B cell (primary cell): Measurements from ENCODE around the gene OR1N2.

Experiments used
- EZH2 ChIP-seq: IDR thresholded peaks from 2 replicates; pipeline ENCODE4 v1.6.1; 2012; ENCODE audit warnings: borderline replicate concordance, low read depth, mild to moderate bottlenecking, moderate library complexity, low read length; ENCODE audit not compliant: insufficient read depth, poor library complexity, severe bottlenecking
- TF ChIP-seq, protein P1 (sequence below): fragments of 200-600 bp; IDR thresholded peaks from one replicate; pipeline ENCODE4 v1.8.0; 2022; ENCODE audit warnings: antibody characterized with exemption, mild to moderate bottlenecking

DNA sequence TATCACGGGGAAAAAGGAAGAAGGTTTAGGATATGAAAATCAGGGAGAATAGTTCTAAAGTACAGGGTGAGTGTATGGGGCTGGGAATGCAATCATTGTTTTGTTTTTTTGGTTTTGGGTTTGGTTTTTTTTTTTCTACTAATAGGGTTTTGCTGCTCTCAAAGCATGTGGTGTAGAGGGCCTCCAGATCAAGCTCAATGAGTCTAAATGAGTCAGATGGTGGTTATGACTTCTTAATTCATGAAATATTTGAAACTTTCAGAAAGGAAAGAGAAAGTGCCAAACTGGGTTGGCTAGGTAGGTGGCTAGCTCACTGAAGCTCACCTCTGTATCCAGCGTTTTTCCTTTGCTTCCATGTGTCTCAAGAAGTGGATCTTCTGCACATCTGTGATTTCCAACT is 19.5 kb downstream of the OR1N2 start:
- TF ChIP-seq, protein P1, sequence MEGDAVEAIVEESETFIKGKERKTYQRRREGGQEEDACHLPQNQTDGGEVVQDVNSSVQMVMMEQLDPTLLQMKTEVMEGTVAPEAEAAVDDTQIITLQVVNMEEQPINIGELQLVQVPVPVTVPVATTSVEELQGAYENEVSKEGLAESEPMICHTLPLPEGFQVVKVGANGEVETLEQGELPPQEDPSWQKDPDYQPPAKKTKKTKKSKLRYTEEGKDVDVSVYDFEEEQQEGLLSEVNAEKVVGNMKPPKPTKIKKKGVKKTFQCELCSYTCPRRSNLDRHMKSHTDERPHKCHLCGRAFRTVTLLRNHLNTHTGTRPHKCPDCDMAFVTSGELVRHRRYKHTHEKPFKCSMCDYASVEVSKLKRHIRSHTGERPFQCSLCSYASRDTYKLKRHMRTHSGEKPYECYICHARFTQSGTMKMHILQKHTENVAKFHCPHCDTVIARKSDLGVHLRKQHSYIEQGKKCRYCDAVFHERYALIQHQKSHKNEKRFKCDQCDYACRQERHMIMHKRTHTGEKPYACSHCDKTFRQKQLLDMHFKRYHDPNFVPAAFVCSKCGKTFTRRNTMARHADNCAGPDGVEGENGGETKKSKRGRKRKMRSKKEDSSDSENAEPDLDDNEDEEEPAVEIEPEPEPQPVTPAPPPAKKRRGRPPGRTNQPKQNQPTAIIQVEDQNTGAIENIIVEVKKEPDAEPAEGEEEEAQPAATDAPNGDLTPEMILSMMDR: no peak
- no peak for TF ChIP-seq EZH2
